ENCODE results near the gene PTPRK. TPM values are rescaled to one million over a fixed set of nuclear protein-coding genes. Genes with fewer than 3 reads are reported as not detected.

The PTPRK gene
- total RNA-seq, 4 donors from 2014 or later: 88.0 to 187 (median 136) TPM

DNA sequence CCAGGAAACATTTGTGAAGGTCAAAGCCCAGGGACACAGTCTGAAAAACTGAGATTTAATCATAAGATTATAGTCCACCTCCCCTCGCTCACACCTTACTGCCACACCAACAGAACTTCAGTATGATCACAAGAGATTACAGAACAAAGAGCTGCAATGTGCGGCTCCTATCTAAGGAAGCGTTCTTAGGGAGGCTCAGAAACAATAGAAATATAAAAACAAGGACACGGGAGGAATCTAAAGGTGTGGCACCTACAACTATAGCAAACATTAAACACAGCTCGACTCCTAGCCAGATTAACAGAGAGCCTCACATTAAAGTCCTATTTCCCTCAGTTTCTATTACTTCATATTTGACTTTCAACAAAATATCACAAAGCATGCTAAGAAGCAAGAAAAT, 579.2 kb downstream of the PTPRK start:
- WGBS, 2 donors (ENCODE audit: low coverage in 1 of 2): 55 to 59% methylated on average over 5 of the region's 5 CpGs
- Histone ChIP-seq H3K4me3 (no peak overlapping the region), H3K9me3 (no peaks in the 10 kb centered on the region), H3K36me3 (no peaks in the 10 kb centered on the region), H3K27ac (no peak overlapping the region), H3K4me1 (peaks cover 0 to 11% (median 0%) of the 10 kb centered on the region in 4 donors), H3K27me3 (no peaks in the 10 kb centered on the region)
- TF ChIP-seq, protein P1, sequence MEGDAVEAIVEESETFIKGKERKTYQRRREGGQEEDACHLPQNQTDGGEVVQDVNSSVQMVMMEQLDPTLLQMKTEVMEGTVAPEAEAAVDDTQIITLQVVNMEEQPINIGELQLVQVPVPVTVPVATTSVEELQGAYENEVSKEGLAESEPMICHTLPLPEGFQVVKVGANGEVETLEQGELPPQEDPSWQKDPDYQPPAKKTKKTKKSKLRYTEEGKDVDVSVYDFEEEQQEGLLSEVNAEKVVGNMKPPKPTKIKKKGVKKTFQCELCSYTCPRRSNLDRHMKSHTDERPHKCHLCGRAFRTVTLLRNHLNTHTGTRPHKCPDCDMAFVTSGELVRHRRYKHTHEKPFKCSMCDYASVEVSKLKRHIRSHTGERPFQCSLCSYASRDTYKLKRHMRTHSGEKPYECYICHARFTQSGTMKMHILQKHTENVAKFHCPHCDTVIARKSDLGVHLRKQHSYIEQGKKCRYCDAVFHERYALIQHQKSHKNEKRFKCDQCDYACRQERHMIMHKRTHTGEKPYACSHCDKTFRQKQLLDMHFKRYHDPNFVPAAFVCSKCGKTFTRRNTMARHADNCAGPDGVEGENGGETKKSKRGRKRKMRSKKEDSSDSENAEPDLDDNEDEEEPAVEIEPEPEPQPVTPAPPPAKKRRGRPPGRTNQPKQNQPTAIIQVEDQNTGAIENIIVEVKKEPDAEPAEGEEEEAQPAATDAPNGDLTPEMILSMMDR (IDR thresholded peaks at IDR 0.05): no peak
- TF ChIP-seq POLR2A (IDR thresholded peaks at IDR 0.05) (no peak), EP300 (IDR thresholded peaks at IDR 0.05; ENCODE audit: low read depth) (no peak), POLR2AphosphoS5 (IDR thresholded peaks at IDR 0.05) (no peak)
- in situ Hi-C loops (cut with MboI; ENCODE audit: low pct_ligation_motif_present in 1 of 4, low pct_unique_long_range_greater_than_20kb in 1 of 4, low sequenced_read_pairs in 3 of 4) (no loop called here), intact Hi-C loops (cut with DNase I; ENCODE audit: low total_unique reads) (no loop called here)
- no peak for DNase-seq

DNA sequence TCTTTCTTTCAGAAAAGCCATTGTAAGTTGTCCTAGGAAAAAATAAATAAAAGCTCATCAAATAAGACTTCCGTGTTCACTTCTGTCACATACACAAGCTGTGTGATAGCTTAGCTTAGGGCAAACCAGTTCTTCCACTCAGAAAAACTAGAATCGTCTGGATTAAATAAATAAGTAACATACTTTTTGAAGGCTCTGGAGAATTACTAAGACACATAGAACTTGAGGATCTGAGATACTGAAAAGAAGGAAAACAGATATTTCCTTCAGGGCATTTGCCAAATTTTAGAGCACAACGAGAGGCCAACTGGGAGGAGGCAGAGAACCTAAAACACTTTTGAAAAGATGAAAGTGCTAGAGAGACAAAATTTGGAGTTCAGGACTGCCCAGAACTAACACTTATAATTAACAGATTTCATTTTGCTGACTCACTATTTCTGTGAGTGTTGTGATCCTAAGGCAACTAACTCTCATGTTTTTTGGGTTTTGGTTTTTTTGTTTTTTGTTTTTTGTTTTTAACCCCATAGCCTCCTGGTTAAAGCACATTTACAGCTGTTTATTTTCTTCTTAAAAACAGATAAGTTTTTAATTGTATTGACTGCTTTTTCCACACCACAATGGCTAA, 580.8 kb downstream of the PTPRK start:
- in situ Hi-C loops (cut with MboI; ENCODE audit: low pct_ligation_motif_present in 1 of 4, low pct_unique_long_range_greater_than_20kb in 1 of 4, low sequenced_read_pairs in 3 of 4) (no loop called here), intact Hi-C loops (cut with DNase I; ENCODE audit: low total_unique reads) (no loop called here)
- Histone ChIP-seq H3K9me3 (no peaks in the 10 kb centered on the region), H3K4me3 (no peak overlapping the region), H3K27ac (peak overlapping the region in 1 of 4 donors; percentile 21), H3K4me1 (peaks cover 0 to 11% (median 0%) of the 10 kb centered on the region in 4 donors), H3K27me3 (no peaks in the 10 kb centered on the region), H3K36me3 (no peaks in the 10 kb centered on the region)
- TF ChIP-seq POLR2A (IDR thresholded peaks at IDR 0.05) (no peak), EP300 (IDR thresholded peaks at IDR 0.05; ENCODE audit: low read depth) (no peak), POLR2AphosphoS5 (IDR thresholded peaks at IDR 0.05) (no peak)
- 19 to 33% methylated on average over 3 of the region's 3 CpGs for WGBS, 2 donors (ENCODE audit: low coverage in 1 of 2)
- no peak for DNase-seq

DNA sequence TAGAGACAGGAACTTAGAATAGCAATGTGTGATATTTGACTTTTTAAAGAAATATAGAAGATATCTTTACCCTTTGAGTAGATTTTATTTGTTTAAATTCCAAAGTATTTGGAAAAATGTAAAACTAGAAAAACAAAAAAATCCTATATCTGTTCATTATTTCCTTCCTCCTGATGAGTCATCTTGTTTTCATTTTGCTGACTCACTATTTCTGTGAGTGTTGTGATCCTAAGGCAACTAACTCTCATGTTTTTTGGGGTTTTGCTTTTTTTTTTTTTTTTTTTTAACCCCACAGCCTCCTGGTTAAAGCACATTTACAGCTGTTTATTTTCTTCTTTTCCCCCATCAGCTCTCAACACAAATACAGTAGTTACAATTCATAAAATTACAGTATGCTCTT, 581.7 kb downstream of the PTPRK start:
- H3K27ac ChIP-seq: no peak overlapping the region
- in situ Hi-C loops (cut with MboI; ENCODE audit: low pct_ligation_motif_present in 1 of 4, low pct_unique_long_range_greater_than_20kb in 1 of 4, low sequenced_read_pairs in 3 of 4) (no loop called here), intact Hi-C loops (cut with DNase I; ENCODE audit: low total_unique reads) (no loop called here)
- no peak overlapping the region for H3K4me3 ChIP-seq
- H3K36me3 ChIP-seq: no peaks in the 10 kb centered on the region
- H3K27me3 ChIP-seq: no peaks in the 10 kb centered on the region
- TF ChIP-seq EP300 (IDR thresholded peaks at IDR 0.05; ENCODE audit: low read depth): no peak
- no peak for TF ChIP-seq POLR2A (IDR thresholded peaks at IDR 0.05)
- TF ChIP-seq, protein P1 (IDR thresholded peaks at IDR 0.05): no peak
- TF ChIP-seq POLR2AphosphoS5 (IDR thresholded peaks at IDR 0.05): no peak
- no peak for DNase-seq
- peaks cover 0 to 11% (median 0%) of the 10 kb centered on the region in 4 donors for H3K4me1 ChIP-seq
- no peaks in the 10 kb centered on the region for H3K9me3 ChIP-seq

DNA sequence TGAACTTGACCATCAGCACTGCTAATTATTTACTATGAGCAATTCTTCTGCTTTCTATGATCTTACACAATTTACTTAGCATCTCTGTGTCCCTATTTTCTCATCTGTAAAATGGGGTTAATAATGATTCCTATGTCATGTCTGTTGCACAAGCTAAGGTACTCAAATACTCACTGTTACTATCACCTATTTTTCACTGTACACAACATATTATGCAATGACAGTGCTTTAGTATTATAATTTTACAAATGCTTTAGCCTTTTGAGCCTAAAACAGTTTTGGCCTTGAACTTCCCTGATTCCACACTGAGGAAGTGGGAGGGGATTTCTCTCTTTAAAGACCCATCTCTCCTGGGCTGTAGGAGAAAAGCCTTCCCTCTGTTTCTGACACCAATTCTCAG, 582.7 kb downstream of the PTPRK start:
- intact Hi-C loops (cut with DNase I; ENCODE audit: low total_unique reads): no loop called here
- in situ Hi-C loops (cut with MboI; ENCODE audit: low pct_ligation_motif_present in 1 of 4, low pct_unique_long_range_greater_than_20kb in 1 of 4, low sequenced_read_pairs in 3 of 4): no loop called here
- H3K9me3 ChIP-seq: peaks cover 0 to 6% of the 10 kb centered on the region in 2 donors
- no peak overlapping the region for H3K4me3 ChIP-seq
- no peaks in the 10 kb centered on the region for H3K27me3 ChIP-seq
- TF ChIP-seq EP300 (IDR thresholded peaks at IDR 0.05; ENCODE audit: low read depth) (no peak), POLR2AphosphoS5 (IDR thresholded peaks at IDR 0.05) (no peak), POLR2A (IDR thresholded peaks at IDR 0.05) (no peak)
- TF ChIP-seq, protein P1 (IDR thresholded peaks at IDR 0.05): no peak
- DNase-seq: no peak
- peaks cover 0 to 11% (median 0%) of the 10 kb centered on the region in 4 donors for H3K4me1 ChIP-seq
- H3K27ac ChIP-seq: no peak overlapping the region
- no peaks in the 10 kb centered on the region for H3K36me3 ChIP-seq

DNA sequence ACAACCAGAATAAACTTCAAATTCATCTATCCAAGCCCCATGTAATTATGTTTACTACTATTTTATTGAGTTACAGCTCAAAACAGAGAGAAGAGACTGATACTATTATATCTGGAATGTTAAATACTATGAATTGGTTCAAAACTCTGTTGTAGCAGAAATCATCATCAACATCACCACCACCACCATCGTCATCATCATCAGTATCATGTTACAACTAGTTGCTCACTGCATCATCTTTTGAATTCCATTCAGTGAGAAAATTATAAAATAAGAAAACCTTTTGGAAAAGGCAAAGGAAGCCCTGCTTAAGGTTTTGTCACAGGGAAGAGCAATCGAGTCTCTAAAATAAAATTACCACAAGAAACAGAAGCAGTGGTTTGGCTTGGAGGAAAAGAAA, 583.3 kb downstream of the PTPRK start:
- no peak for DNase-seq
- peaks cover 0 to 11% of the 10 kb centered on the region in 2 donors for H3K9me3 ChIP-seq
- H3K4me3 ChIP-seq: no peak overlapping the region
- peaks cover 0 to 11% (median 0%) of the 10 kb centered on the region in 4 donors for H3K4me1 ChIP-seq
- no peaks in the 10 kb centered on the region for H3K36me3 ChIP-seq
- no peaks in the 10 kb centered on the region for H3K27me3 ChIP-seq
- intact Hi-C loops (cut with DNase I; ENCODE audit: low total_unique reads) (no loop called here), in situ Hi-C loops (cut with MboI; ENCODE audit: low pct_ligation_motif_present in 1 of 4, low pct_unique_long_range_greater_than_20kb in 1 of 4, low sequenced_read_pairs in 3 of 4) (no loop called here)
- 88 to 90% methylated on average over 2 of the region's 2 CpGs for WGBS, 2 donors (ENCODE audit: low coverage in 1 of 2)
- no peak for TF ChIP-seq EP300 (IDR thresholded peaks at IDR 0.05; ENCODE audit: low read depth)
- TF ChIP-seq, protein P1 (IDR thresholded peaks at IDR 0.05): no peak
- no peak for TF ChIP-seq POLR2AphosphoS5 (IDR thresholded peaks at IDR 0.05)
- H3K27ac ChIP-seq: no peak overlapping the region

Measured in transverse colon (tissue), 4 donors.